ENCODE measurements around the gene MCF2. TPM values are rescaled to one million over a fixed set of nuclear protein-coding genes. Genes with fewer than 3 reads are reported as not detected.

The MCF2 gene
- polyA plus RNA-seq, 2 of the 4 experiments (the other 2 are of a cell fraction), result 0.09 to 0.10 TPM

DNA sequence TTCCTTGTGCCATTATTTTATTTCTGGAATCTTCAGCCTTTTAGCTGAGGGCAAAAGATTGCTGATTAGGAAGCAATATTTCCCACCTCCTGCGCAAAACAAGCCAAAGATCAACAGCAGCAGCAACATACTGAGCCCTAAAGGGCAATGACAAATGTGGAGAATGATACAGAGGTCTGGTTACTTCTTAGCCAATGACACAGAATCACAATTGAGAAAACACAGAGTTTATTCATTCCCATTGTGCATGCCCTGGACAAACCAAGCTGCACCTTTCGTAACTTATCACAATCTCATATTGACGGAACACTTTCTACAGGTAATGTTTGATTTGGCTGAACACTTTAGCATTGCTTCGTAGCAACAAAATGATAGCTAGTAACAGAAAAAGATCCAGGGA is 164.0 kb downstream of the MCF2 start:
- Histone ChIP-seq H3K4me2 (no peak overlapping the region), H3K4me3 (no peak overlapping the region), H3K9me3 (no peaks in the 10 kb centered on the region), H3K4me1 (no peaks in the 10 kb centered on the region), H3K27ac (no peak overlapping the region)
- FAIRE-seq (no peak), ATAC-seq (no peak), DNase-seq (ENCODE audit: low read depth in 1 of 2, low spot score in 1 of 2) (no peak)
- 15% methylated on average over 4 of the region's 4 CpGs for WGBS (ENCODE audit: missing lambda C conversion rate)
- POLR2A ChIA-PET, result no interaction called here
- CTCF ChIA-PET, result interaction anchor here (1.7 kb wide), 1 partner anchor 15 kb away, joined by 5 read pairs; no protein-coding TSS in a partner anchor
- TF ChIP-seq POLR2AphosphoS2 (conservative IDR thresholded peaks at IDR 0.05; ENCODE audit: low read length) (no peak), SREBF2 (IDR thresholded peaks at IDR 0.05) (no peak), MYC (IDR thresholded peaks at IDR 0.05; ENCODE audit: borderline replicate concordance, low read length) (no peak), NR3C1 (IDR thresholded peaks at IDR 0.05) (no peak), HOXA7 (CRISPR knock-in tag; IDR thresholded peaks at IDR 0.05) (no peak), HDAC2 (IDR thresholded peaks at IDR 0.05) (no peak), KDM5A (IDR thresholded peaks at IDR 0.05) (no peak), MAZ (IDR thresholded peaks at IDR 0.05; ENCODE audit: borderline replicate concordance, low read depth, low read length) (no peak), PHF8 (IDR thresholded peaks at IDR 0.05; ENCODE audit: borderline replicate concordance, low read depth) (no peak), KDM1A (IDR thresholded peaks at IDR 0.05; ENCODE audit: low read depth) (no peak), ESRRA (IDR thresholded peaks at IDR 0.05; ENCODE audit: borderline replicate concordance, low read length) (no peak), ZSCAN20 (CRISPR knock-in tag; IDR thresholded peaks at IDR 0.05) (no peak), TP53 (CRISPR knock-in tag; IDR thresholded peaks at IDR 0.05) (no peak), MAFK (IDR thresholded peaks at IDR 0.05; ENCODE audit: partially characterized antibody) (no peak), EHMT2 (IDR thresholded peaks at IDR 0.05; ENCODE audit: low read depth) (no peak), EP300 (IDR thresholded peaks at IDR 0.05) (no peak), NPAS2 (CRISPR knock-in tag; IDR thresholded peaks at IDR 0.05; ENCODE audit: borderline replicate concordance) (no peak)
- TF ChIP-seq, protein P1, sequence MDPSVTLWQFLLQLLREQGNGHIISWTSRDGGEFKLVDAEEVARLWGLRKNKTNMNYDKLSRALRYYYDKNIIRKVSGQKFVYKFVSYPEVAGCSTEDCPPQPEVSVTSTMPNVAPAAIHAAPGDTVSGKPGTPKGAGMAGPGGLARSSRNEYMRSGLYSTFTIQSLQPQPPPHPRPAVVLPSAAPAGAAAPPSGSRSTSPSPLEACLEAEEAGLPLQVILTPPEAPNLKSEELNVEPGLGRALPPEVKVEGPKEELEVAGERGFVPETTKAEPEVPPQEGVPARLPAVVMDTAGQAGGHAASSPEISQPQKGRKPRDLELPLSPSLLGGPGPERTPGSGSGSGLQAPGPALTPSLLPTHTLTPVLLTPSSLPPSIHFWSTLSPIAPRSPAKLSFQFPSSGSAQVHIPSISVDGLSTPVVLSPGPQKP (IDR thresholded peaks at IDR 0.05; ENCODE audit: low read depth, low read length), result no peak
- TF ChIP-seq, protein P2, sequence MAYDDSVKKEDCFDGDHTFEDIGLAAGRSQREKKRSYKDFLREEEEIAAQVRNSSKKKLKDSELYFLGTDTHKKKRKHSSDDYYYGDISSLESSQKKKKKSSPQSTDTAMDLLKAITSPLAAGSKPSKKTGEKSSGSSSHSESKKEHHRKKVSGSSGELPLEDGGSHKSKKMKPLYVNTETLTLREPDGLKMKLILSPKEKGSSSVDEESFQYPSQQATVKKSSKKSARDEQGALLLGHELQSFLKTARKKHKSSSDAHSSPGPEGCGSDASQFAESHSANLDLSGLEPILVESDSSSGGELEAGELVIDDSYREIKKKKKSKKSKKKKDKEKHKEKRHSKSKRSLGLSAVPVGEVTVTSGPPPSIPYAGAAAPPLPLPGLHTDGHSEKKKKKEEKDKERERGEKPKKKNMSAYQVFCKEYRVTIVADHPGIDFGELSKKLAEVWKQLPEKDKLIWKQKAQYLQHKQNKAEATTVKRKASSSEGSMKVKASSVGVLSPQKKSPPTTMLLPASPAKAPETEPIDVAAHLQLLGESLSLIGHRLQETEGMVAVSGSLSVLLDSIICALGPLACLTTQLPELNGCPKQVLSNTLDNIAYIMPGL (CRISPR knock-in tag; IDR thresholded peaks at IDR 0.05; ENCODE audit: borderline replicate concordance), result no peak

DNA sequence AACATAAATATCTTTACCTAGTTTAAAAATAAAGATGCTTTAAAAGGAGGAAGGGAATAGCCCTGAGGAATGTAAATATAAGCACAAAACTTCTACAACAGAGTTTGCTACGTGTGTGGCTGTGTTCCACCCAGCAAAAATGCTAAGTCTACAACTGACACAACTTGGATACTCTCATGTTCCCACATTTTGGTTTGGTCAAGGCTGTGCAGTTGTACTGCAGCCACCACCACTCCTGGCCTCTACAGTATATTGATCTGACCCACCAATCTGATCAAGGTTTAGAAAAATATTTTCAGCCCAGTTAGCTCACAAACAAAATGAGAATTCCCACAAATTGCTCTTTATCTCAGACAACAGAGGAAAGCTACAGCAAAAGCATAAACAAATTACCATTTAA is 165.3 kb downstream of the MCF2 start:
- CTCF ChIA-PET, result no interaction called here
- FAIRE-seq (no peak), DNase-seq (ENCODE audit: low read depth in 1 of 2, low spot score in 1 of 2) (no peak), ATAC-seq (no peak)
- WGBS (ENCODE audit: missing lambda C conversion rate), result 0% methylated on average over 1 of the region's 1 CpG
- H3K27ac ChIP-seq, result no peak overlapping the region
- H3K4me2 ChIP-seq, result no peak overlapping the region
- TF ChIP-seq NR3C1 (IDR thresholded peaks at IDR 0.05), result no peak
- TF ChIP-seq, protein P3, sequence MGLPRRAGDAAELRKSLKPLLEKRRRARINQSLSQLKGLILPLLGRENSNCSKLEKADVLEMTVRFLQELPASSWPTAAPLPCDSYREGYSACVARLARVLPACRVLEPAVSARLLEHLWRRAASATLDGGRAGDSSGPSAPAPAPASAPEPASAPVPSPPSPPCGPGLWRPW (IDR thresholded peaks at IDR 0.05), result no peak
- TF ChIP-seq, protein P4, sequence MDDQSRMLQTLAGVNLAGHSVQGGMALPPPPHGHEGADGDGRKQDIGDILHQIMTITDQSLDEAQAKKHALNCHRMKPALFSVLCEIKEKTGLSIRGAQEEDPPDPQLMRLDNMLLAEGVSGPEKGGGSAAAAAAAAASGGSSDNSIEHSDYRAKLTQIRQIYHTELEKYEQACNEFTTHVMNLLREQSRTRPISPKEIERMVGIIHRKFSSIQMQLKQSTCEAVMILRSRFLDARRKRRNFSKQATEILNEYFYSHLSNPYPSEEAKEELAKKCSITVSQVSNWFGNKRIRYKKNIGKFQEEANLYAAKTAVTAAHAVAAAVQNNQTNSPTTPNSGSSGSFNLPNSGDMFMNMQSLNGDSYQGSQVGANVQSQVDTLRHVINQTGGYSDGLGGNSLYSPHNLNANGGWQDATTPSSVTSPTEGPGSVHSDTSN (IDR thresholded peaks at IDR 0.05), result no peak
- no peak for TF ChIP-seq NFE2L2 (conservative IDR thresholded peaks at IDR 0.05; ENCODE audit: low read length)
- TF ChIP-seq, protein P2 (CRISPR knock-in tag; IDR thresholded peaks at IDR 0.05; ENCODE audit: borderline replicate concordance), result no peak
- no peak for TF ChIP-seq EHMT2 (IDR thresholded peaks at IDR 0.05; ENCODE audit: low read depth)
- TF ChIP-seq TFCP2L1 (CRISPR knock-in tag; IDR thresholded peaks at IDR 0.05), result no peak
- no peak overlapping the region for H3K4me3 ChIP-seq
- POLR2A ChIA-PET, result no interaction called here
- H3K9me3 ChIP-seq, result no peaks in the 10 kb centered on the region
- H3K4me1 ChIP-seq, result no peaks in the 10 kb centered on the region

Data from A549 (cell line).